Hepatocyte (in vitro differentiated cells): ENCODE measurements around the gene CCDC83.

Source experiments
- EZH2 ChIP-seq: fragments of 200-600 bp; sonication (generic); IDR thresholded peaks from 2 replicates; pipeline ENCODE4 v1.6.1; 2016; ENCODE audit warnings: antibody characterized with exemption, mild to moderate bottlenecking, borderline replicate concordance
- EZH2phosphoT487 ChIP-seq: fragments of 200-600 bp; sonication (generic); IDR thresholded peaks from one replicate; pipeline ENCODE4 v1.6.1; 2018; ENCODE audit warnings: antibody characterized with exemption, mild to moderate bottlenecking, low read depth, moderate library complexity; ENCODE audit not compliant: unreplicated experiment, severe bottlenecking
- TF ChIP-seq, protein P1 (sequence below): fragments of 200-600 bp; sonication (generic); IDR thresholded peaks from 2 replicates; pipeline ENCODE4 v1.5.1; 2016; ENCODE audit warnings: antibody characterized with exemption, mild to moderate bottlenecking; ENCODE audit not compliant: poor library complexity

DNA sequence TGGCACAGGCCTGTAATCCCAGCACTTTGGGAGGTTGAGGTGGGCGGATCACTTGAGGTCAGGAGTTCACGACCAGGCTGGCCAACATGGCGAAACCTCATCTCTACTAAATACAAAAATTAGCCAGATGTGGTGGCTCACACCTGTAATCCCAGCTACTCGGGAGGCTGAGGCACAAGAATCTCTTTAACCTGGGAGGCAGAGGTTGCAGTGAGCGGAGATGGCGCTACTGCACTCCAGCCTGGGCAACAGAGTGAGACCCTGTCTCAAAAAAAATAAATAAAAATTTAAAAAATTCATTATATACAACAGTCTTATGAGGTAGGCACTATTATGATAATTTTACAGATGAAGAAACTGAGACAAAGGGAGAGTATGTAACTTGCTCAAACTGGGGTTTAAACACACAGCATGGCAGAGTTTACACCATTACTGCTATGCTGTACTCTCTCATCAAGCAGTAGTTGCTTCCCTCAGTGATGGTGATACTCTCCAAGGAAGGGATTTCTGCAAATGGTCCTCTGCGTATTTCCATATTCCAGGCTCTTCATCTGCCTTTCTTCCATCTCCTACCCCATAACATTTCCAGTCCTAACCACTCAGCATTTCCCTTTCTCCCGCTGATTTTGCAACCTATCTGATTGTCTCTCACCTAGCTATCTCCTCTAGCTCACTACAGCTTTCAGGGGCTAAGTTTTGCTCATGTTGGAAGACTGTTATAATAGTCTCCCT is 95.3 kb downstream of the CCDC83 start:
- TF ChIP-seq, protein P1, sequence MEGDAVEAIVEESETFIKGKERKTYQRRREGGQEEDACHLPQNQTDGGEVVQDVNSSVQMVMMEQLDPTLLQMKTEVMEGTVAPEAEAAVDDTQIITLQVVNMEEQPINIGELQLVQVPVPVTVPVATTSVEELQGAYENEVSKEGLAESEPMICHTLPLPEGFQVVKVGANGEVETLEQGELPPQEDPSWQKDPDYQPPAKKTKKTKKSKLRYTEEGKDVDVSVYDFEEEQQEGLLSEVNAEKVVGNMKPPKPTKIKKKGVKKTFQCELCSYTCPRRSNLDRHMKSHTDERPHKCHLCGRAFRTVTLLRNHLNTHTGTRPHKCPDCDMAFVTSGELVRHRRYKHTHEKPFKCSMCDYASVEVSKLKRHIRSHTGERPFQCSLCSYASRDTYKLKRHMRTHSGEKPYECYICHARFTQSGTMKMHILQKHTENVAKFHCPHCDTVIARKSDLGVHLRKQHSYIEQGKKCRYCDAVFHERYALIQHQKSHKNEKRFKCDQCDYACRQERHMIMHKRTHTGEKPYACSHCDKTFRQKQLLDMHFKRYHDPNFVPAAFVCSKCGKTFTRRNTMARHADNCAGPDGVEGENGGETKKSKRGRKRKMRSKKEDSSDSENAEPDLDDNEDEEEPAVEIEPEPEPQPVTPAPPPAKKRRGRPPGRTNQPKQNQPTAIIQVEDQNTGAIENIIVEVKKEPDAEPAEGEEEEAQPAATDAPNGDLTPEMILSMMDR: no peak
- no peak for TF ChIP-seq EZH2
- TF ChIP-seq EZH2phosphoT487: no peak
